Coronary artery (tissue), 2 donors: ENCODE results near the gene RIMS4.
"Not testable (repeated sequence)": the region's sequence is repeated elsewhere in the genome, so short reads cannot be mapped to it uniquely, and the experiment has no call there.

ENCODE experiments used
- DNase-seq: peaks from one replicate; pipeline ENCODE4 v3.0.0-alpha.2; 2017; ENCODE audit warnings: low spot score
- H3K27ac ChIP-seq, 2 donors: fragments of 200-600 bp; sonication (generic); one replicate each; pipeline ENCODE4 v1.5.1; 2016 to 2019
- H3K4me3 ChIP-seq: fragments of 200-600 bp; sonication (generic); 2 replicates; pipeline ENCODE4 v1.5.1; 2016; ENCODE audit warnings: mild to moderate bottlenecking, moderate library complexity
- CTCF ChIP-seq: fragments of 200-600 bp; sonication (generic); IDR thresholded peaks from one replicate; pipeline ENCODE4 v1.5.1; 2019; ENCODE audit warnings: antibody characterized with exemption

The RIMS4 gene

GRCh38 chr20:44833437-44833836 lies 23.1 kb upstream of the RIMS4 start:
- Histone ChIP-seq H3K27ac (no peak overlapping the region), H3K4me3 (no peak overlapping the region)
- no peak for DNase-seq
- TF ChIP-seq CTCF, result no peak

- no peak for TF ChIP-seq CTCF
- DNase-seq, result no peak
- Histone ChIP-seq H3K27ac (no peak overlapping the region), H3K4me3 (no peak overlapping the region)
Observed at GRCh38 chr20:44832724-44833123, 22.4 kb upstream of the RIMS4 start.

- TF ChIP-seq CTCF, result no peak
- DNase-seq, result no peak
- no peak overlapping the region for H3K27ac ChIP-seq
- H3K4me3 ChIP-seq, result no peak overlapping the region
Observed at GRCh38 chr20:44830995-44831394, 20.6 kb upstream of the RIMS4 start.

GRCh38 chr20:44830523-44830922 lies 20.2 kb upstream of the RIMS4 start:
- DNase-seq, result no peak
- no peak for TF ChIP-seq CTCF
- H3K4me3 ChIP-seq, result no peak overlapping the region
- H3K27ac ChIP-seq, result no peak overlapping the region

- peak; percentile 11 for DNase-seq
- no peak overlapping the region for H3K27ac ChIP-seq
- no peak for TF ChIP-seq CTCF
- no peak overlapping the region for H3K4me3 ChIP-seq
Observed at GRCh38 chr20:44829688-44830087, 19.3 kb upstream of the RIMS4 start.

- TF ChIP-seq CTCF, result no peak
- H3K27ac ChIP-seq, result no peak overlapping the region
- DNase-seq, result peak; percentile 12
- H3K4me3 ChIP-seq, result no peak overlapping the region
Observed at GRCh38 chr20:44828640-44829039, 18.3 kb upstream of the RIMS4 start.

GRCh38 chr20:44827401-44827800 lies 17.1 kb upstream of the RIMS4 start:
- Histone ChIP-seq H3K4me3 (no peak overlapping the region), H3K27ac (no peak overlapping the region)
- TF ChIP-seq CTCF, result no peak
- DNase-seq, result no peak

GRCh38 chr20:44821576-44821975 lies 11.2 kb upstream of the RIMS4 start:
- DNase-seq, H3K4me3 ChIP-seq: not testable (repeated sequence)

More at GRCh38 chr20:44821576-44821975, 11.2 kb upstream of the RIMS4 start:
- H3K27ac ChIP-seq, result not testable (repeated sequence)
